Stomach (tissue), 9 donors: ENCODE data around the gene PWP1. TPM values are rescaled to one million over a fixed set of nuclear protein-coding genes. Genes with fewer than 3 reads are reported as not detected.

ENCODE experiments used
- DNase-seq, 2 donors: peaks; one replicate each; pipeline versions ENCODE4 v3.0.0 to v3.0.0-alpha.2; 2013 to 2019
- H3K27ac ChIP-seq, 5 donors: fragments of 200-600 bp in 4 of 5; sonication (generic) in 4 of 5; one replicate each; pipeline ENCODE4 v1.5.1; 2013 to 2019; ENCODE audit warnings: mild to moderate bottlenecking in 1 of 5, moderate library complexity in 1 of 5
- H3K27me3 ChIP-seq, 3 donors: fragments of 200-600 bp; sonication (generic); one replicate each; pipeline ENCODE4 v1.5.1; 2017 to 2019; ENCODE audit warnings: mixed run types in 1 of 3
- H3K36me3 ChIP-seq, 4 donors: fragments of 200-600 bp; sonication (generic); 1 replicate in 3 of 4; 2 replicates in 1 of 4; pipeline ENCODE4 v1.5.1; 2016 to 2019
- H3K4me1 ChIP-seq, 4 donors: fragments of 200-600 bp; sonication (generic); one replicate each; pipeline ENCODE4 v1.5.1; 2016 to 2019
- H3K4me3 ChIP-seq, 4 donors: fragments of 200-600 bp; sonication (generic) in 3 of 4; one replicate each; pipeline ENCODE4 v1.5.1; 2016 to 2019; ENCODE audit warnings: mild to moderate bottlenecking in 1 of 4
- H3K9me3 ChIP-seq, 4 donors: fragments of 200-600 bp; sonication (generic); one replicate each; pipeline ENCODE4 v1.5.1; 2016 to 2019
- CTCF ChIP-seq, 7 experiments: fragments of 450-650 bp in 4 of 7; fragments of 200-600 bp in 3 of 7; sonication (generic) in 3 of 7; IDR thresholded peaks; one replicate each; pipeline ENCODE4 v1.5.1; 2016 to 2019; ENCODE audit warnings: antibody characterized with exemption in 7 of 7, control low read depth in 2 of 7, mild to moderate bottlenecking in 1 of 7
- EP300 ChIP-seq: sonication (generic); formaldehyde crosslinking; IDR thresholded peaks from one replicate; pipeline ENCODE4 v1.6.1; 2017; ENCODE audit warnings: antibody characterized with exemption
- POLR2A ChIP-seq, 4 donors: fragments of 450-650 bp; IDR thresholded peaks; one replicate each; pipeline ENCODE4 v1.6.1; 2016; ENCODE audit warnings: antibody characterized with exemption in 4 of 4, control low read depth in 2 of 4, mild to moderate bottlenecking in 1 of 4, moderate library complexity in 1 of 4
- POLR2AphosphoS5 ChIP-seq, 3 donors: sonication (generic); formaldehyde crosslinking; IDR thresholded peaks; one replicate each; pipeline ENCODE4 v1.6.1; 2016; ENCODE audit warnings: antibody characterized with exemption in 3 of 3
- WGBS, 5 donors: extraction: QIAGEN DNeasy Blood & Tissue Kit in 3 of 5; methylation state at CpG; one replicate each; pipeline versions ENCODE4 v1.1.5 to v1.1.7; 2013 to 2018; 5-methylcytosine and 5-hydroxymethylcytosine counted together
- intact Hi-C: fragments of 100-400 bp; cut with DNase I; formaldehyde crosslinking; loops from one replicate; pipeline ENCODE4 v1.15.1; 2023; ENCODE audit warnings: low total_unique reads
- polyA plus RNA-seq, 3 donors: library from polyadenylated mRNA; stranded (reverse); fragments of 200-250 nt; gene quantifications; one replicate each; pipeline ENCODE4 v1.2.3, GENCODE V29; 2013
- total RNA-seq, 5 donors: library from RNA; depleted of rRNA; stranded (reverse); fragments of >200 nt; gene quantifications; one replicate each; pipeline versions ENCODE4 v1.1.0 to v1.2.3, GENCODE V29; 2014 to 2016
- donor health status: healthy with polysubstance abuse.
- donor health status: Bipolar disorder and iron deficiency.
- donor health status: healthy.

Gene PWP1
- total and polyA plus RNA-seq, 8 donors: 19.4 to 101 (median 41.2) TPM

GRCh38 chr12:107653519-107653918 is 32.1 kb upstream of the PWP1 start:
- no peak for TF ChIP-seq POLR2A (IDR thresholded peaks at IDR 0.05)
- TF ChIP-seq EP300: no peak
- TF ChIP-seq CTCF (IDR thresholded peaks at IDR 0.05): no peak
- TF ChIP-seq POLR2AphosphoS5 (IDR thresholded peaks at IDR 0.05): no peak

DNA sequence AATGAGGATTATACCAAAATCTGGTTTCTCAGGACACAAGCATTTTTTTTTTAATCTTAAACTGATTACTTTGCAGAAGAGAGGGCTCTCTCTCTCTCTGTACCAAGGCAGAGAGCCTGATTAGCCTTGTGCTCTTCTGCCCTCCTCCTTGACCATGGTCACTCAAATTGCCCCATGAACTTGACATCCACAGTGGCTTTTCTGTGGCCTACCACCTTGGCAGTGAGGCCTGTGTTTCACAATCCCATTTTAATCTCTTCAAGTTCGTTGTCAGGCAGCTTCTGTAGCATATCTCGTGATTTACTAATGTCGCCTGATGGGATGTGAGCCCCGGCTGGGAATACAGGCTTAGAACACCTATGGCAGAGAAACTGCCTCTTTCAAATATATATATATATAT is 30.7 kb upstream of the PWP1 start:
- H3K27ac ChIP-seq: no peak overlapping the region
- WGBS, 5 donors: 57 to 86% (median 71%) methylated on average over 4 of the region's 4 CpGs
- intact Hi-C loops: no loop called here
- H3K4me1 ChIP-seq: no peaks in the 10 kb centered on the region
- no peak for DNase-seq
- TF ChIP-seq POLR2A (IDR thresholded peaks at IDR 0.05) (no peak), POLR2AphosphoS5 (IDR thresholded peaks at IDR 0.05) (no peak), EP300 (no peak), CTCF (IDR thresholded peaks at IDR 0.05) (no peak)
- H3K36me3 ChIP-seq: no peaks in the 10 kb centered on the region
- H3K4me3 ChIP-seq: no peak overlapping the region
- peaks cover 0 to 15% (median 0%) of the 10 kb centered on the region in 3 donors for H3K27me3 ChIP-seq
- no peaks in the 10 kb centered on the region for H3K9me3 ChIP-seq

More at GRCh38 chr12:107653519-107653918, 32.1 kb upstream of the PWP1 start:
- no peak overlapping the region for H3K4me3 ChIP-seq
- H3K4me1 ChIP-seq: no peaks in the 10 kb centered on the region
- no peaks in the 10 kb centered on the region for H3K36me3 ChIP-seq
- peaks cover 0 to 13% (median 0%) of the 10 kb centered on the region in 3 donors for H3K27me3 ChIP-seq
- H3K9me3 ChIP-seq: no peaks in the 10 kb centered on the region
- intact Hi-C loops: no loop called here
- DNase-seq: no peak
- 59 to 86% (median 84%) methylated on average over 2 of the region's 2 CpGs for WGBS, 5 donors
- no peak overlapping the region for H3K27ac ChIP-seq

- DNase-seq: no peak
- TF ChIP-seq POLR2A (IDR thresholded peaks at IDR 0.05) (no peak), EP300 (no peak), POLR2AphosphoS5 (IDR thresholded peaks at IDR 0.05) (no peak), CTCF (IDR thresholded peaks at IDR 0.05) (no peak)
- 72 to 79% (median 74%) methylated on average over 9 of the region's 9 CpGs for WGBS, 5 donors
- H3K27me3 ChIP-seq: peaks cover 0 to 16% (median 0%) of the 10 kb centered on the region in 3 donors
- intact Hi-C loops: no loop called here
- no peaks in the 10 kb centered on the region for H3K4me1 ChIP-seq
- no peak overlapping the region for H3K27ac ChIP-seq
- H3K4me3 ChIP-seq: no peak overlapping the region
- H3K36me3 ChIP-seq: no peaks in the 10 kb centered on the region
- no peaks in the 10 kb centered on the region for H3K9me3 ChIP-seq
Observed at GRCh38 chr12:107655281-107656065, 30.1 kb upstream of the PWP1 start.

DNA sequence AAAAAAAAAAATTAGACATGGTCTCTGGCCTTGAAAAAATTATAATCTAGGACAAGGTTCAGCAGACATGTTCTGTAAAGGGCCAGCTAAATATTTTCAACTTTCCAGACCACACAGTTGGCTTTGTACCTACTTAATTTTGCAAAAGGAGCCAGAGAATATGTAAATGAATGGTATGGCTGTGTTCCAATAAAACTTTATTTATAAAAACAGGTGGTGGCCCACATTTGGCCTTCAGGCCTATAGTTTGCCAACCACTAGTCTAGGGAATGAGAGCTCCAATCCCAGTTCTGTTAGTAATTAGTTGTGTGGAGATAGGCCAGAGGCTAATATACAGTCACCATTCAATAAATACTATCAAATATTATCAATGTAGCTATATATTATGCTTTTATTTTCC is 29.3 kb upstream of the PWP1 start:
- no peaks in the 10 kb centered on the region for H3K36me3 ChIP-seq
- TF ChIP-seq POLR2A (IDR thresholded peaks at IDR 0.05): no peak
- TF ChIP-seq CTCF (IDR thresholded peaks at IDR 0.05): no peak
- TF ChIP-seq POLR2AphosphoS5 (IDR thresholded peaks at IDR 0.05): no peak
- no peak for TF ChIP-seq EP300
- DNase-seq: no peak

More for the DNA sequence above, 29.3 kb upstream of the PWP1 start:
- Histone ChIP-seq H3K9me3 (no peaks in the 10 kb centered on the region), H3K27me3 (peaks cover 0 to 18% (median 0%) of the 10 kb centered on the region in 3 donors), H3K4me1 (no peaks in the 10 kb centered on the region), H3K27ac (no peak overlapping the region), H3K4me3 (no peak overlapping the region)
- intact Hi-C loops: no loop called here
